Stimulated activated effector memory CD8-positive, alpha-beta T cell treated with anti-CD3 and anti-CD28 coated beads, Interleukin-12 subunit alpha, Interleukin-12 subunit beta, amount 100 ng/mL, for 72 hours (primary cell): ENCODE results near the gene PCDH9.

Experiments used
- ATAC-seq: fragments of 150-1000 bp; cut with Tn5 transposase; 2 replicates; pipeline ENCODE4 v1.10.0; 2021
- DNase-seq, 2 donors: peaks; one replicate each; pipeline ENCODE4 v3.0.0; 2021 to 2022; ENCODE audit warnings: low spot score in 2 of 2
- H3K27ac Mint-ChIP-seq: one replicate; pipeline ENCODE4 v1.8.0; 2022; ENCODE audit warnings: mild to moderate bottlenecking, mixed read lengths
- H3K36me3 Mint-ChIP-seq: one replicate; pipeline ENCODE4 v1.8.0; 2022; ENCODE audit warnings: mild to moderate bottlenecking, mixed read lengths
- H3K4me1 Mint-ChIP-seq: one replicate; pipeline ENCODE4 v1.8.0; 2022; ENCODE audit warnings: mixed read lengths
- H3K4me3 Mint-ChIP-seq: one replicate; pipeline ENCODE4 v1.8.0; 2022; ENCODE audit warnings: mild to moderate bottlenecking, mixed read lengths
- H3K9me3 Mint-ChIP-seq: one replicate; pipeline ENCODE4 v1.8.0; 2022; ENCODE audit warnings: mixed read lengths

Gene PCDH9

GRCh38 chr13:67151652-67152051, 78.5 kb downstream of the PCDH9 start:
- peaks cover 9% of the 10 kb centered on the region for H3K9me3 Mint-ChIP-seq
- H3K27ac Mint-ChIP-seq: no peak overlapping the region
- ATAC-seq: no peak
- no peak overlapping the region for H3K4me3 Mint-ChIP-seq
- no peaks in the 10 kb centered on the region for H3K4me1 Mint-ChIP-seq
- DNase-seq: no peak
- no peaks in the 10 kb centered on the region for H3K36me3 Mint-ChIP-seq

DNA sequence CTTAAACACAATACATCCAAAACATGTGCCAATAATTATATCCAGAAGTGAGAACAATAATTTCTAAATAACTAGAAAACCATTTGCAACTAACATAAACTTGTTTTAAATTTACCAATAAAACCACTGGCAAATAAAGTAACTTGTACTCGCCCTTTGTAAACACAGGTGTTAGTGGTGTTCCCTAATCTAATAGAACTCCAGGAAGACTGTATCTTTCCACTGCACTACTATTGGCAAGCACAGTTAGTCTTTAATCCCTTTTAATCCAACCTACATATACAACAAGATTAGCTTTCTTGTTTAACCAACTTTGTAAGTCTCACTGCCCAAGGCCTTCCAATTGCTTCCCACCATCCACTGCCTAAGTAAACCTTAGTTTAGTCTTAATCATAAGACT, 79.5 kb downstream of the PCDH9 start:
- Mint-ChIP-seq H3K4me1 (no peaks in the 10 kb centered on the region), H3K36me3 (no peaks in the 10 kb centered on the region), H3K27ac (no peak overlapping the region), H3K4me3 (no peak overlapping the region), H3K9me3 (peaks cover 6% of the 10 kb centered on the region)
- ATAC-seq (no peak), DNase-seq (no peak)

DNA sequence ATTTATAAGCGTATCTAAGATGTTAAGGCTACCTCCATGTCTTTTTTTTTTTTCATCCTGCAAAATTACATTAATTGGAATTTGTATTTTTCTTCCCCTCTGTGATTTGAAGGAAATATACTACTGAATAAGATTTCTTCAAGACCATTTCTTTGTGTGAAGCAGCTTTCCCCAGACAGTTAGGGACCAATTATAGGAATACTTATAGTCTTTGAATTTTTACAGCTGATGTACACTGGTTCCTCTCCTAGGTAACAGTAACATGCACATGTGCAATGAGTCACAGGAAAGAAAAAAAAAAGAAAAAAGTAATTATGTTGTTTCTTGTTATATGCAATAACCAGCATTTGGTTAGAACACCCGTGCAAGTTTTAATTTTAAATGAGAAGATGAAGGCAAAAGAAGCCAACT, 82.0 kb downstream of the PCDH9 start:
- no peak overlapping the region for H3K27ac Mint-ChIP-seq
- H3K9me3 Mint-ChIP-seq: peaks cover 3% of the 10 kb centered on the region
- no peak overlapping the region for H3K4me3 Mint-ChIP-seq
- no peaks in the 10 kb centered on the region for H3K4me1 Mint-ChIP-seq
- ATAC-seq (no peak), DNase-seq (no peak)
- H3K36me3 Mint-ChIP-seq: no peaks in the 10 kb centered on the region

DNA sequence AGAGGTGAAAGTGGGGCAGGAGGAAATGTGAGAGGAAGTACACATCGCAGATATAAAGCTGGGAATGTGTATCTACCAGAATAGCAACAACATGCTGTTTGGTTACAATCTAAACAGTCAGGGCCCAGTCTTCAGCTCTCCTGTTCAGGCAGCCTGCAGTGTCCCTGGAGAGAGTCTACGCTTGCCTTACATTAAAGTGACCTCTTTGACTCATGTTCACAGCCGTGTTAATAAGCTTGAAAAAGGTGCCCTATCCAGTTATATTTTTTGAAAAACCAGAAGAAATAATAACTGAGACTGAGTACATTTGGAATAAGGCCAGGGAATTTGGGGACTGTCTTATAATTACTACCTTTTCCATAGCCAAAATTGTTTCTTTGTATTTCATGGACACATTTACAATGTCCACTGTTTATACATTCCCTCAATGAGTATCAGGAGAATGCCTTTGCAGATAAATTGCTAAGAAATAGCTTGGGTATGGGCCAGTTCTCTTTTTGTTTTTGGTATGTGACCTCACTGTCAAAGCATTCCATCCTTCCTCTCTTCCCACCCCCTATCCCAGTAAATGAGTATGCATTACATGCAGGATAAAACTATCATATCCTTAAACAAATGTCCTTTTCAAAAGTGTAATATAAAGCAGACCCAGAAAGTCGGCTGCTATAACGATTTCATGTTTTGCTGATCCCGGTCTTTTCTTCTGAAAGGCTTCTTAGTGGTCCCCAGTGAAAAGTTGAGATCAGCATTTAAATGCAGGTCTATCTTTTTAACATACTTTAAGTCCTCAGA, 82.6 kb downstream of the PCDH9 start:
- H3K4me1 Mint-ChIP-seq: no peaks in the 10 kb centered on the region
- no peaks in the 10 kb centered on the region for H3K9me3 Mint-ChIP-seq
- DNase-seq (no peak), ATAC-seq (no peak)
- no peak overlapping the region for H3K27ac Mint-ChIP-seq
- H3K36me3 Mint-ChIP-seq: no peaks in the 10 kb centered on the region
- no peak overlapping the region for H3K4me3 Mint-ChIP-seq

DNA sequence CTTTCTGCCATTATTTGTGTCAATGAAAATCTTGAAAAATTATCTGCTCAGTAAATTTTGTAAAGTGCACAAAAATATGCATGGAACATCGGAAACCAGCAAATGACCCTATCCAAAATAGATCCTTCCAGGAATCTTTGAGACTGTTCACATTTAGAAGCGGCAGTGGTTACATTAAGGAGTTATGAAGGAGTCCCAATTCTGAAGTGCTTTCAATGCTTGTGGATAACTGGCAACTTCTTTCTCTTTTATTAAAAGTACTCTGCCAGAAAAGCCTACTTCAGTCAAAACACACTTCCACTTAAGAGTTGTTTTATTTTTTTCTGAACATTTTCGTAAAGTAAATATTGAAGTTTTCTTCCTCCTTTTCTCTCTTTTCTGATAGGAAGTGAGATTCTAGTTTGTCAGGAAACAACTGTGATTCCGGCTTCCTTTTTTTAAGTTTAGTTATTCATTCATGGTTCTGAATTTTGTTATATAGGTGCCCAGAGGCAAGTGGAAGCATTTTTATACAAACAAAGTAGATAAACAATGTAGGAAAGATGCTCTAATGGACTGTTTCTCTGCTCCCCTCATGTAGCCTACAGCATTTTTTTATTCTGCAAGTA, 83.5 kb downstream of the PCDH9 start:
- Mint-ChIP-seq H3K4me1 (no peaks in the 10 kb centered on the region), H3K36me3 (no peaks in the 10 kb centered on the region), H3K9me3 (no peaks in the 10 kb centered on the region), H3K27ac (no peak overlapping the region), H3K4me3 (no peak overlapping the region)
- DNase-seq (no peak), ATAC-seq (no peak)

GRCh38 chr13:67145950-67146349, 84.2 kb downstream of the PCDH9 start:
- H3K4me1 Mint-ChIP-seq: no peaks in the 10 kb centered on the region
- DNase-seq: no peak
- no peak for ATAC-seq
- H3K4me3 Mint-ChIP-seq: no peak overlapping the region
- no peaks in the 10 kb centered on the region for H3K36me3 Mint-ChIP-seq
- peaks cover 1% of the 10 kb centered on the region for H3K9me3 Mint-ChIP-seq
- H3K27ac Mint-ChIP-seq: no peak overlapping the region

- H3K36me3 Mint-ChIP-seq: no peaks in the 10 kb centered on the region
- H3K9me3 Mint-ChIP-seq: peaks cover 2% of the 10 kb centered on the region
- no peaks in the 10 kb centered on the region for H3K4me1 Mint-ChIP-seq
- H3K4me3 Mint-ChIP-seq: no peak overlapping the region
- no peak overlapping the region for H3K27ac Mint-ChIP-seq
- ATAC-seq (no peak), DNase-seq (no peak)
Measured at GRCh38 chr13:67143544-67144115, 86.5 kb downstream of the PCDH9 start.

- Mint-ChIP-seq H3K4me1 (no peaks in the 10 kb centered on the region), H3K36me3 (no peaks in the 10 kb centered on the region), H3K27ac (no peak overlapping the region), H3K9me3 (peaks cover 2% of the 10 kb centered on the region), H3K4me3 (no peak overlapping the region)
- ATAC-seq (no peak), DNase-seq (no peak)
Measured at GRCh38 chr13:67140006-67140405, 90.1 kb downstream of the PCDH9 start.

- DNase-seq: no peak
- no peaks in the 10 kb centered on the region for H3K36me3 Mint-ChIP-seq
- H3K9me3 Mint-ChIP-seq: peaks cover 2% of the 10 kb centered on the region
- H3K27ac Mint-ChIP-seq: no peak overlapping the region
- H3K4me3 Mint-ChIP-seq: no peak overlapping the region
- no peaks in the 10 kb centered on the region for H3K4me1 Mint-ChIP-seq
- no peak for ATAC-seq
Measured at GRCh38 chr13:67139551-67139950, 90.6 kb downstream of the PCDH9 start.

DNA sequence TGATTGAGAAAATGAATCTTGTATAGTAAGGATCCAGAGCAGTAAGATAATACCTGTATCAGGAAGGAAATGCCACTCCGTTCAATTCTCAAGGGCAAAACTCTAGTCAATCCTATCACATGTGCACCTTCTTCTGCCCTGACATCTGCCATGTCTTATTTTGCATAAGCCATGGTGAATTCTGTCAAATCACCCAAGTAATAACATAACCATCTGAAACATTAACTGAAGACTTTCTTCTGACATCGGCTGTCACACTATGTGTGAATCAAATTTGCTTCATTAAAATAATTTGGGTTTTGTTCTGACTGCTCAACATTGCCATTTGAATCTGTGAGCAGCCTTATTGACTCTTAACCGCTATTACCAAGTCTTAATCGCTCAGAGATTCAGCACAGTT, 91.2 kb downstream of the PCDH9 start:
- H3K36me3 Mint-ChIP-seq: no peaks in the 10 kb centered on the region
- no peak overlapping the region for H3K27ac Mint-ChIP-seq
- DNase-seq (no peak), ATAC-seq (no peak)
- no peaks in the 10 kb centered on the region for H3K4me1 Mint-ChIP-seq
- no peak overlapping the region for H3K4me3 Mint-ChIP-seq
- peaks cover 4% of the 10 kb centered on the region for H3K9me3 Mint-ChIP-seq

GRCh38 chr13:67137044-67137735, 92.9 kb downstream of the PCDH9 start:
- Mint-ChIP-seq H3K27ac (no peak overlapping the region), H3K4me1 (no peaks in the 10 kb centered on the region), H3K4me3 (no peak overlapping the region), H3K9me3 (peaks cover 8% of the 10 kb centered on the region), H3K36me3 (no peaks in the 10 kb centered on the region)
- no peak for ATAC-seq
- no peak for DNase-seq

GRCh38 chr13:67136157-67136556, 94.0 kb downstream of the PCDH9 start:
- Mint-ChIP-seq H3K9me3 (peaks cover 8% of the 10 kb centered on the region), H3K4me1 (no peaks in the 10 kb centered on the region)

GRCh38 chr13:67135356-67135755, 94.8 kb downstream of the PCDH9 start:
- DNase-seq: no peak
- no peaks in the 10 kb centered on the region for H3K36me3 Mint-ChIP-seq
- H3K4me3 Mint-ChIP-seq: no peak overlapping the region
- H3K27ac Mint-ChIP-seq: no peak overlapping the region
- no peaks in the 10 kb centered on the region for H3K4me1 Mint-ChIP-seq
- H3K9me3 Mint-ChIP-seq: peaks cover 5% of the 10 kb centered on the region
- ATAC-seq: no peak

More at GRCh38 chr13:67136157-67136556, 94.0 kb downstream of the PCDH9 start:
- H3K27ac Mint-ChIP-seq: no peak overlapping the region
- no peaks in the 10 kb centered on the region for H3K36me3 Mint-ChIP-seq
- DNase-seq (no peak), ATAC-seq (no peak)
- no peak overlapping the region for H3K4me3 Mint-ChIP-seq

DNA sequence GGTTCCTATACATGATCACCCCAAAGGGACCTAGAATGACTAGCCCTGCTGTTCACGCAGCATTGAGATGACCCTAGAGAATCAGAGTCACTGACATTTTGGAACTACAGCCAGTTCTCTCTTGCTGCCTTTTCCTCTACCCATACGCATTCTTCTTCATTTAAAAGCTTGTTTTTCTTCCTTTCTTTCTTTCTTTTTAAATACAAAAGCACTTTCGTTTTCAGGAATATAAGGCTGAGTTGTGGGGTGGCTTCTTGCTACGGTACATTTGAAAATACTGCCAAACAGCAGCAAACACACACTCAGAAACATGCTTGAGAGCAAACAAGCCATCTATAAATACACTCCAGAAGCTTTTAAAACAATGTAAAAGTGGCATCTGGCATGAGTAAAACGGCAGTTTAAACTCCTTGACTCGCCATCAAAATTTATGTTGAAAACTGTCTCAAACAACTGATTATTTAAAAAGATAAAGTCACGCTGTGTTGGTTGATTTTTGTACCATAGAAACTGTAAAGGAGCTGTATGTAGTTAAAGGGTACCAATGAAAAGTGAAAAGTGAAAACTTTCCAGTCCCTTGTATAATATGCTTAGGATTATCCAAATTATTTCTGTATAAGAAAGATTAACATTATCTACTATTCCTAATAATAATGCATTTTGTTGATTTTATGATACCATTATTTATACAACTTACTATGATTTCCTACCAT, 95.6 kb downstream of the PCDH9 start:
- DNase-seq (no peak), ATAC-seq (no peak)
- Mint-ChIP-seq H3K36me3 (no peaks in the 10 kb centered on the region), H3K9me3 (peaks cover 5% of the 10 kb centered on the region), H3K4me3 (no peak overlapping the region), H3K4me1 (no peaks in the 10 kb centered on the region), H3K27ac (no peak overlapping the region)

DNA sequence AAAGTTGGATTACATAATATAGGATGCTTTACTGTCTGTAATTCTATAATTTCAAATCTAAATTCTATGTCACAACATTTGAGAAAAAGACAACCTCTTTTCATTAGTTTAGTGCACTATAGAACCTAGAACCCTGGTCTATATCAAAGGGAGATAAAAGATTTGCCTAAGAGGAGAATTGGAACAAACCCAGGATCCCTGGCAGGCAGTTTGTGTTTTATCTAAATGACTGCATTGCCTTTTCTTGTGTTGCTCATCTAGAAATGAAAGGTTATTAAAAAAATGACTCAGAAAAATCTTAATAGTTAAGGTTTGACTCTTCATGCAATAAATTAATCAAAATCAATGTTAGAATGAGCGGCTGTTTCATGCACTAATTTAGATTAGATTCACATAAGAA, 96.7 kb downstream of the PCDH9 start:
- H3K9me3 Mint-ChIP-seq: peaks cover 5% of the 10 kb centered on the region
- H3K27ac Mint-ChIP-seq: no peak overlapping the region
- DNase-seq (no peak), ATAC-seq (no peak)
- no peaks in the 10 kb centered on the region for H3K4me1 Mint-ChIP-seq
- H3K4me3 Mint-ChIP-seq: no peak overlapping the region
- H3K36me3 Mint-ChIP-seq: no peaks in the 10 kb centered on the region
